IMR-90 (cell line): ENCODE data around the gene MEF2A. TPM values are rescaled to one million over a fixed set of nuclear protein-coding genes. Genes with fewer than 3 reads are reported as not detected.

Experiments used
- ATAC-seq: fragments of 200-7000 bp; cut with Tn5 transposase; 2 replicates; pipeline ENCODE4 v1.9.1; 2020; ENCODE audit warnings: low read depth, mild to moderate bottlenecking, moderate library complexity
- BruUV-seq: library from RNA; stranded (reverse); fragments of 400-500 nt; replicated peaks from 2 replicates; lab custom pipeline; 2021; lab: Mats Ljungman, UMichigan
- CTCF ChIA-PET: fragments of 300-600 bp; formaldehyde crosslinking; extraction: SDS; loops from one replicate; lab custom pipeline; 2021; ENCODE audit warnings: antibody characterized with exemption; lab: Yijun Ruan, JAX
- POLR2A ChIA-PET: fragments of 300-600 bp; sonication (Branson Sonifier 250); formaldehyde crosslinking; loops from one replicate; lab custom pipeline; 2022; ENCODE audit warnings: antibody characterized with exemption; ENCODE audit not compliant: unreplicated experiment; lab: Charles Lee
- DNase-seq: peaks from one replicate; pipeline ENCODE4 v3.0.0; 2013
- H2AFZ ChIP-seq: replicated peaks from 2 replicates; pipeline ENCODE3; 2013; ENCODE audit warnings: low read length, mild to moderate bottlenecking; ENCODE audit not compliant: poor library complexity
- H2AK5ac ChIP-seq: 2 replicates; pipeline ENCODE4 v1.6.1; 2013; ENCODE audit warnings: low read depth, low read length, inconsistent platforms
- H2AK9ac ChIP-seq: replicated peaks from 2 replicates; pipeline ENCODE3; 2013; ENCODE audit warnings: mild to moderate bottlenecking, low read depth, low read length, moderate library complexity; ENCODE audit not compliant: poor library complexity
- H2BK120ac ChIP-seq: 2 replicates; pipeline ENCODE4 v1.6.1; 2013; ENCODE audit warnings: low read depth, low read length, inconsistent platforms
- H2BK15ac ChIP-seq: 3 replicates; pipeline ENCODE4 v1.6.1; 2013; ENCODE audit warnings: low read depth, low read length, inconsistent platforms
- H2BK20ac ChIP-seq: 2 replicates; pipeline ENCODE4 v1.6.1; 2013; ENCODE audit warnings: low read depth, mild to moderate bottlenecking, inconsistent platforms, low read length, moderate library complexity
- H2BK5ac ChIP-seq: 2 replicates; pipeline ENCODE4 v1.6.1; 2013; ENCODE audit warnings: mild to moderate bottlenecking, low read depth, low read length, inconsistent platforms; ENCODE audit not compliant: poor library complexity, severe bottlenecking
- H3K14ac ChIP-seq: replicated peaks from 2 replicates; pipeline ENCODE4 v1.6.1; 2013; ENCODE audit warnings: low read depth, low read length, inconsistent platforms
- H3K18ac ChIP-seq: 2 replicates; pipeline ENCODE4 v1.6.1; 2013; ENCODE audit warnings: low read depth, low read length, control low read depth
- H3K23ac ChIP-seq: 2 replicates; pipeline ENCODE4 v1.6.1; 2013; ENCODE audit warnings: low read depth, low read length, inconsistent platforms
- H3K27ac ChIP-seq: 2 replicates; pipeline ENCODE4 v1.5.1; 2013; ENCODE audit warnings: mild to moderate bottlenecking, control low read depth, low read length; ENCODE audit not compliant: insufficient read depth
- H3K27me3 ChIP-seq: 2 replicates; pipeline ENCODE4 v1.6.1; 2013; ENCODE audit warnings: low read length; ENCODE audit not compliant: control insufficient read depth, insufficient read depth
- H3K36me3 ChIP-seq: 2 replicates; pipeline ENCODE4 v1.6.1; 2013; ENCODE audit warnings: low read length, mixed read lengths; ENCODE audit not compliant: control insufficient read depth, insufficient read depth
- H3K4ac ChIP-seq: 2 replicates; pipeline ENCODE4 v1.6.1; 2013; ENCODE audit warnings: low read depth, low read length, inconsistent platforms
- H3K4me1 ChIP-seq: 2 replicates; pipeline ENCODE4 v1.6.1; 2013; ENCODE audit warnings: low read length, mixed read lengths; ENCODE audit not compliant: control insufficient read depth, insufficient read depth
- H3K4me2 ChIP-seq: 2 replicates; pipeline ENCODE4 v1.6.1; 2013; ENCODE audit warnings: low read depth, mild to moderate bottlenecking, control low read depth, low read length, moderate library complexity
- H3K4me3 ChIP-seq: 2 replicates; pipeline ENCODE4 v1.5.1; 2013; ENCODE audit warnings: low read depth, mild to moderate bottlenecking, control low read depth, low read length, moderate library complexity; ENCODE audit not compliant: insufficient read depth
- H3K56ac ChIP-seq: 2 replicates; pipeline ENCODE4 v1.6.1; 2013; ENCODE audit warnings: low read length, inconsistent platforms; ENCODE audit not compliant: insufficient read depth; ENCODE audit errors: extremely low read depth
- H3K79me1 ChIP-seq, 2 experiments: 2 replicates each; pipeline ENCODE4 v1.6.1; 2013; ENCODE audit warnings: low read length in 2 of 2, inconsistent platforms in 1 of 2, low read depth in 1 of 2
- H3K9ac ChIP-seq: 2 replicates; pipeline ENCODE4 v1.6.1; 2013; ENCODE audit warnings: low read depth, low read length, control low read depth
- H3K9me1 ChIP-seq: 2 replicates; pipeline ENCODE4 v1.6.1; 2013; ENCODE audit warnings: low read length, inconsistent platforms; ENCODE audit not compliant: insufficient read depth
- H3K9me3 ChIP-seq: 2 replicates; pipeline ENCODE4 v1.6.1; 2013; ENCODE audit warnings: low read length; ENCODE audit not compliant: control insufficient read depth, insufficient read depth
- H4K20me1 ChIP-seq: 2 replicates; pipeline ENCODE4 v1.6.1; 2013; ENCODE audit warnings: low read length, inconsistent platforms; ENCODE audit not compliant: insufficient read depth
- H4K5ac ChIP-seq: 2 replicates; pipeline ENCODE4 v1.6.1; 2013; ENCODE audit warnings: mild to moderate bottlenecking, low read depth, low read length, control low read depth
- H4K8ac ChIP-seq, 2 experiments: 2 replicates each; pipeline ENCODE4 v1.6.1; 2013; ENCODE audit warnings: low read depth in 2 of 2, low read length in 2 of 2, control low read depth in 1 of 2, inconsistent platforms in 1 of 2
- H4K91ac ChIP-seq: 2 replicates; pipeline ENCODE4 v1.6.1; 2013; ENCODE audit warnings: low read depth, low read length, inconsistent platforms; ENCODE audit not compliant: insufficient read depth
- BHLHE40 ChIP-seq: fragments of 150-350 bp; IDR thresholded peaks from 2 replicates; pipeline ENCODE4 v1.6.1; 2016; ENCODE audit warnings: mild to moderate bottlenecking, low read depth, low read length
- CHD1 ChIP-seq: IDR thresholded peaks from 2 replicates; pipeline ENCODE4 v1.6.1; 2012; ENCODE audit warnings: low read depth, low read length, improper control_type of control experiment
- FOS ChIP-seq: fragments of 150-350 bp; IDR thresholded peaks from 2 replicates; pipeline ENCODE4 v1.6.1; 2016; ENCODE audit warnings: low read depth, low read length
- MAZ ChIP-seq: IDR thresholded peaks from 2 replicates; pipeline ENCODE4 v1.6.1; 2012; ENCODE audit warnings: low read depth, mild to moderate bottlenecking, low read length, improper control_type of control experiment, moderate library complexity, borderline replicate concordance
- MXI1 ChIP-seq: IDR thresholded peaks from 2 replicates; pipeline ENCODE4 v1.6.1; 2012; ENCODE audit warnings: low read depth, mild to moderate bottlenecking, low read length, moderate library complexity, borderline replicate concordance
- NFE2L2 ChIP-seq: fragments of 150-350 bp; IDR thresholded peaks from 2 replicates; pipeline ENCODE4 v1.6.1; 2016; ENCODE audit warnings: low read depth, mild to moderate bottlenecking, low read length
- POLR2A ChIP-seq: IDR thresholded peaks from 2 replicates; pipeline ENCODE4 v1.6.1; 2012; ENCODE audit warnings: mild to moderate bottlenecking, low read depth, low read length
- RAD21 ChIP-seq: IDR thresholded peaks from 2 replicates; pipeline ENCODE4 v1.6.1; 2012; ENCODE audit warnings: low read length, improper control_type of control experiment
- RFX5 ChIP-seq: IDR thresholded peaks from 2 replicates; pipeline ENCODE4 v1.8.0; 2012; ENCODE audit warnings: low read depth, mild to moderate bottlenecking, low read length, moderate library complexity
- WGBS, 2 experiments: methylation state at CpG; one replicate each; pipeline versions ENCODE4 v1.1.5 to v1.1.7; 2013; ENCODE audit warnings: missing lambda C conversion rate in 2 of 2; ENCODE audit not compliant: insufficient read length in 1 of 2; ENCODE audit errors: extremely low coverage in 2 of 2; 5-methylcytosine and 5-hydroxymethylcytosine counted together
- dilution Hi-C: fragments of 300-500 bp; cut with HindIII; formaldehyde crosslinking; loops from one replicate; pipeline ENCODE4 v1.14.3; 2018; ENCODE audit warnings: low sequenced_read_pairs; ENCODE audit not compliant: unreplicated experiment
- in situ Hi-C: fragments of 300-500 bp; cut with MboI; formaldehyde crosslinking; loops from 3 replicates; pipeline ENCODE4 v1.14.3; 2019; ENCODE audit warnings: low sequenced_read_pairs, inconsistent platforms, mixed read lengths
- intact Hi-C: fragments of 100-400 bp; cut with micrococcal nuclease; formaldehyde crosslinking; loops from 2 replicates; pipeline ENCODE4 v1.10.0; 2022
- polyA plus RNA-seq, 3 experiments: library from polyadenylated mRNA; depleted of rRNA; stranded (reverse); fragments of >200 nt; gene quantifications; 2 replicates each; pipeline ENCODE4 v1.2.3, GENCODE V29; 2012; ENCODE audit warnings: low replicate concordance in 1 of 3
- total RNA-seq: library from RNA; depleted of rRNA; stranded (reverse); fragments of >200 nt; gene quantifications from 2 replicates; pipeline ENCODE4 v1.2.3, GENCODE V29; 2012
- TF ChIP-seq, protein P1 (sequence below): conservative IDR thresholded peaks from 2 replicates; pipeline ENCODE4 v1.5.1; 2012; ENCODE audit warnings: mild to moderate bottlenecking, low read depth, low read length, improper control_type of control experiment

The MEF2A gene
- total and polyA plus RNA-seq, 2 of the 4 experiments (the other 2 are of a cell fraction), result 16.1 to 16.7 TPM

DNA sequence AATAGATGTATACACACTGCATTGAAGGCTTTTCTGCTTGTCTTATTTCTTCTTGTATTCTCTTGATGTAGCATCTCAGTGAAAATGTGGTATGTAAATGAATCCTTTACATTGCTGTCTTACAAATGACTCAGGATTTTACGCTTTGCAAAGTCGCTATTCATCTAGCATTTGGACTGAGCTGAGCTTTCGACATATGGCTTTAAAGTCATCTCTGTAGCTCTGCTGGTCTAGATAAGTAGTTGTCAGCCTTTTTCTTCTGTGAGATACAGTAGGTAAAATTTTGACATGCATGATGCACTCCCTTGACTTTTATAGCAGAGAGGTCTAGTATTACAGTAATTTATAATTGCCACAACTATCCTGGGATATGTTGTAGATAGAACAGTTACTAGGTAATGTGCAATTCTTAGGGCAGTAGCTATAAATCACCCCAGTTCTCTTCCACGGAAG lies 16.8 kb downstream of the MEF2A start:
- ChIA-PET POLR2A (no interaction called here), CTCF (no interaction called here)
- Histone ChIP-seq H3K18ac (no peak overlapping the region), H4K8ac (no peak overlapping the region), H3K4me1 (peaks cover 5% of the 10 kb centered on the region), H2AK9ac (no peak overlapping the region), H3K4me2 (no peak overlapping the region), H3K27me3 (no peaks in the 10 kb centered on the region), H4K20me1 (peaks cover 67% of the 10 kb centered on the region), H4K5ac (no peak overlapping the region), H2AK5ac (no peak overlapping the region), H3K9ac (no peak overlapping the region), H3K9me3 (no peaks in the 10 kb centered on the region; the same call in 1 of the 2 replicates), H4K91ac (no peak overlapping the region), H3K4me3 (no peak overlapping the region), H3K56ac (no peak overlapping the region), H2BK120ac (no peak overlapping the region), H3K27ac (no peak overlapping the region), H3K4ac (no peak overlapping the region), H3K23ac (no peak overlapping the region), H3K79me1 (peaks cover 20 to 65% of the 10 kb centered on the region in 2 experiments), H3K14ac (no peak overlapping the region), H2BK5ac (no peak overlapping the region), H3K9me1 (peaks cover 5% of the 10 kb centered on the region), H3K36me3 (no peaks in the 10 kb centered on the region), H2BK20ac (no peak overlapping the region), H2BK15ac (no peak overlapping the region), H2AFZ (no peak overlapping the region)
- WGBS, 2 experiments, result no CpG with 5 or more reads among the region's 4 CpGs
- DNase-seq, result no peak
- no peak for ATAC-seq
- in situ Hi-C loops, result no loop called here
- dilution Hi-C loops, result no loop called here
- BruUV-seq, result no TSS peak
- TF ChIP-seq MXI1 (no peak), POLR2A (no peak), RAD21 (no peak), CHD1 (no peak), BHLHE40 (no peak), RFX5 (no peak), FOS (no peak), MAZ (no peak), NFE2L2 (no peak)
- TF ChIP-seq, protein P1, sequence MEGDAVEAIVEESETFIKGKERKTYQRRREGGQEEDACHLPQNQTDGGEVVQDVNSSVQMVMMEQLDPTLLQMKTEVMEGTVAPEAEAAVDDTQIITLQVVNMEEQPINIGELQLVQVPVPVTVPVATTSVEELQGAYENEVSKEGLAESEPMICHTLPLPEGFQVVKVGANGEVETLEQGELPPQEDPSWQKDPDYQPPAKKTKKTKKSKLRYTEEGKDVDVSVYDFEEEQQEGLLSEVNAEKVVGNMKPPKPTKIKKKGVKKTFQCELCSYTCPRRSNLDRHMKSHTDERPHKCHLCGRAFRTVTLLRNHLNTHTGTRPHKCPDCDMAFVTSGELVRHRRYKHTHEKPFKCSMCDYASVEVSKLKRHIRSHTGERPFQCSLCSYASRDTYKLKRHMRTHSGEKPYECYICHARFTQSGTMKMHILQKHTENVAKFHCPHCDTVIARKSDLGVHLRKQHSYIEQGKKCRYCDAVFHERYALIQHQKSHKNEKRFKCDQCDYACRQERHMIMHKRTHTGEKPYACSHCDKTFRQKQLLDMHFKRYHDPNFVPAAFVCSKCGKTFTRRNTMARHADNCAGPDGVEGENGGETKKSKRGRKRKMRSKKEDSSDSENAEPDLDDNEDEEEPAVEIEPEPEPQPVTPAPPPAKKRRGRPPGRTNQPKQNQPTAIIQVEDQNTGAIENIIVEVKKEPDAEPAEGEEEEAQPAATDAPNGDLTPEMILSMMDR, result no peak
- intact Hi-C loops, result no loop called here
